Suprapubic skin (tissue), 4 donors: ENCODE data around the gene PRC1.

ENCODE experiments used
- CTCF ChIP-seq, 2 donors: fragments of 200-600 bp in 1 of 2; fragments of 450-650 bp in 1 of 2; sonication (generic) in 1 of 2; IDR thresholded peaks; one replicate each; pipeline ENCODE4 v1.5.1; 2016 to 2019; ENCODE audit warnings: antibody characterized with exemption in 2 of 2, mild to moderate bottlenecking in 1 of 2, moderate library complexity in 1 of 2
- EP300 ChIP-seq: sonication (generic); formaldehyde crosslinking; IDR thresholded peaks from one replicate; pipeline ENCODE4 v1.6.1; 2017; ENCODE audit warnings: antibody characterized with exemption
- POLR2A ChIP-seq, 2 donors: fragments of 450-650 bp; IDR thresholded peaks; one replicate each; pipeline ENCODE4 v1.6.1; 2017; ENCODE audit warnings: antibody characterized with exemption in 2 of 2, mild to moderate bottlenecking in 2 of 2, moderate library complexity in 2 of 2
- POLR2AphosphoS5 ChIP-seq, 3 donors: sonication (generic); formaldehyde crosslinking; IDR thresholded peaks; one replicate each; pipeline ENCODE4 v1.6.1; 2017; ENCODE audit warnings: antibody characterized with exemption in 3 of 3

GRCh38 chr15:90987561-90988141, 6.7 kb downstream of the PRC1 start:
- TF ChIP-seq POLR2A (IDR thresholded peaks at IDR 0.05) (no peak), CTCF (IDR thresholded peaks at IDR 0.05) (no peak), EP300 (no peak), POLR2AphosphoS5 (IDR thresholded peaks at IDR 0.05) (no peak)
